PC-3 (cell line): ENCODE measurements around the gene PAMR1. TPM values are rescaled to one million over a fixed set of nuclear protein-coding genes. Genes with fewer than 3 reads are reported as not detected.

ENCODE experiments used
- ATAC-seq: fragments of 200-7000 bp; cut with Tn5 transposase; 2 replicates; pipeline ENCODE4 v1.9.1; 2020; ENCODE audit warnings: mild to moderate bottlenecking, moderate library complexity
- BruUV-seq: library from RNA; stranded (reverse); fragments of 400-500 nt; replicated peaks from 2 replicates; lab custom pipeline; 2021; lab: Mats Ljungman, UMichigan
- CTCF ChIA-PET: fragments of 300-600 bp; sonication (Branson Sonifier 250); formaldehyde crosslinking; loops from one replicate; lab custom pipeline; 2022; ENCODE audit warnings: antibody characterized with exemption; lab: Charles Lee
- POLR2A ChIA-PET: fragments of 300-600 bp; sonication (Branson Sonifier 250); formaldehyde crosslinking; loops from one replicate; lab custom pipeline; 2022; ENCODE audit warnings: antibody characterized with exemption; ENCODE audit not compliant: unreplicated experiment; lab: Charles Lee
- DNase-seq: peaks from one replicate; pipeline ENCODE4 v3.0.0-alpha.2; 2015
- H2AFZ ChIP-seq: fragments of 300-600 bp; sonication (generic); 2 replicates; pipeline ENCODE4 v1.6.0; 2016; ENCODE audit warnings: antibody characterized with exemption, low read length
- H3F3A ChIP-seq: fragments of 300-600 bp; sonication (generic); one replicate; pipeline ENCODE4 v1.6.0; 2017; ENCODE audit warnings: antibody characterized with exemption, low read length, control low read depth, mild to moderate bottlenecking; ENCODE audit not compliant: unreplicated experiment
- H3K27ac ChIP-seq: fragments of 300-600 bp; sonication (generic); 2 replicates; pipeline ENCODE4 v1.5.1; 2016; ENCODE audit warnings: mild to moderate bottlenecking, low read length
- H3K27me3 ChIP-seq: fragments of 300-600 bp; sonication (generic); 2 replicates; pipeline ENCODE4 v1.6.1; 2016; ENCODE audit warnings: low read length, mixed read lengths
- H3K36me3 ChIP-seq: fragments of 300-600 bp; sonication (generic); 2 replicates; pipeline ENCODE4 v1.6.1; 2016; ENCODE audit warnings: low read depth, mixed run types, low read length, mixed read lengths
- H3K4me1 ChIP-seq: fragments of 300-600 bp; sonication (generic); 2 replicates; pipeline ENCODE4 v1.5.1; 2016; ENCODE audit warnings: low read length; ENCODE audit not compliant: insufficient read depth
- H3K4me2 ChIP-seq: fragments of 300-600 bp; sonication (generic); 2 replicates; pipeline ENCODE4 v1.6.0; 2016; ENCODE audit warnings: low read length
- H3K4me3 ChIP-seq: fragments of 300-600 bp; sonication (generic); 2 replicates; pipeline ENCODE4 v1.5.1; 2016; ENCODE audit warnings: mild to moderate bottlenecking, low read length, mixed read lengths
- H3K79me2 ChIP-seq: fragments of 300-600 bp; sonication (generic); 2 replicates; pipeline ENCODE4 v1.6.1; 2017; ENCODE audit warnings: low read length, mixed read lengths
- H3K9ac ChIP-seq: fragments of 300-600 bp; sonication (generic); 2 replicates; pipeline ENCODE4 v1.6.0; 2016; ENCODE audit warnings: mild to moderate bottlenecking, low read length
- H3K9me2 ChIP-seq: fragments of 300-600 bp; sonication (generic); replicated peaks from 2 replicates; pipeline ENCODE4 v1.6.1; 2016; ENCODE audit warnings: mixed run types, low read length, mixed read lengths
- H3K9me3 ChIP-seq: fragments of 300-600 bp; sonication (generic); 2 replicates; pipeline ENCODE4 v1.6.1; 2016; ENCODE audit warnings: low read length, mixed read lengths
- H4K20me1 ChIP-seq: fragments of 300-600 bp; sonication (generic); 2 replicates; pipeline ENCODE4 v1.6.1; 2016; ENCODE audit warnings: low read length, mixed read lengths
- CTCF ChIP-seq: fragments of 300-600 bp; sonication (generic); conservative IDR thresholded peaks from 2 replicates; pipeline ENCODE4 v1.5.1; 2017; ENCODE audit warnings: antibody characterized with exemption, low read depth, mild to moderate bottlenecking, low read length
- EZH2 ChIP-seq: fragments of 300-600 bp; sonication (generic); IDR thresholded peaks from one replicate; pipeline ENCODE4 v1.6.1; 2017; ENCODE audit warnings: antibody characterized with exemption, mild to moderate bottlenecking, low read length; ENCODE audit not compliant: unreplicated experiment
- EZH2phosphoT487 ChIP-seq: fragments of 300-600 bp; sonication (generic); IDR thresholded peaks from 2 replicates; pipeline ENCODE4 v1.6.1; 2018; ENCODE audit warnings: mild to moderate bottlenecking, antibody characterized with exemption, low read length, borderline replicate concordance
- intact Hi-C: fragments of 100-400 bp; cut with micrococcal nuclease; formaldehyde crosslinking; loops from 2 replicates; pipeline ENCODE4 v1.9.0; 2023
- total RNA-seq: library from RNA; depleted of rRNA; stranded (reverse); fragments of >200 nt; gene quantifications from 2 replicates; pipeline ENCODE4 v1.2.3, GENCODE V29; 2014

The PAMR1 gene
- total RNA-seq, 1 experiment from 2014 or later: not detected

- intact Hi-C loops: no loop called here
- Histone ChIP-seq H3F3A (no peaks in the 10 kb centered on the region), H3K4me3 (no peak overlapping the region), H3K9me3 (no peaks in the 10 kb centered on the region), H2AFZ (0 out of 2 replicates have a peak overlapping the region, but pooled peaks have one; percentile 6), H3K27ac (peak overlapping the region; percentile 28), H3K4me1 (peaks cover 21% of the 10 kb centered on the region), H3K79me2 (no peaks in the 10 kb centered on the region), H3K9ac (no peak overlapping the region), H3K36me3 (no peaks in the 10 kb centered on the region), H4K20me1 (no peaks in the 10 kb centered on the region), H3K4me2 (peak overlapping the region; percentile 48), H3K27me3 (no peaks in the 10 kb centered on the region), H3K9me2 (no peaks in the 10 kb centered on the region)
- TF ChIP-seq CTCF (no peak), EZH2 (no peak), EZH2phosphoT487 (no peak)
- ATAC-seq (peak; percentile 99), DNase-seq (peak; percentile 91)
- no TSS peak for BruUV-seq
- CTCF ChIA-PET: interaction anchor here (0.5 kb wide), 1 partner anchor 42 kb away, joined by 7 read pairs; no protein-coding TSS in a partner anchor
- POLR2A ChIA-PET: interaction anchor here (0.5 kb wide), 1 partner anchor 91 kb away, joined by 4 read pairs; no protein-coding TSS in a partner anchor
Measured at GRCh38 chr11:35529971-35530495, 4.6 kb upstream of the PAMR1 start.

- DNase-seq: no peak
- Histone ChIP-seq H3K27me3 (no peaks in the 10 kb centered on the region), H3K9me3 (no peaks in the 10 kb centered on the region), H3K36me3 (no peaks in the 10 kb centered on the region), H3F3A (no peaks in the 10 kb centered on the region), H3K4me3 (no peak overlapping the region), H3K79me2 (no peaks in the 10 kb centered on the region), H3K4me1 (peaks cover 27% of the 10 kb centered on the region), H3K4me2 (no peak overlapping the region), H3K27ac (no peak overlapping the region), H3K9me2 (no peaks in the 10 kb centered on the region), H3K9ac (no peak overlapping the region), H4K20me1 (no peaks in the 10 kb centered on the region), H2AFZ (no peak overlapping the region)
- no peak for ATAC-seq
- BruUV-seq: no TSS peak
- ChIA-PET POLR2A (no interaction called here), CTCF (no interaction called here)
- intact Hi-C loops: no loop called here
- TF ChIP-seq EZH2: no peak
- TF ChIP-seq CTCF: no peak
- TF ChIP-seq EZH2phosphoT487: no peak
Measured at GRCh38 chr11:35526370-35526792, 965 bp upstream of the PAMR1 start.

- H3K9ac ChIP-seq: no peak overlapping the region
- BruUV-seq: no TSS peak
- H3K27ac ChIP-seq: no peak overlapping the region
- no peaks in the 10 kb centered on the region for H3K9me2 ChIP-seq
- H3K27me3 ChIP-seq: no peaks in the 10 kb centered on the region
- H3K4me2 ChIP-seq: peak overlapping the region; percentile 31; the same call in 1 of the 2 replicates
- ChIA-PET POLR2A (no interaction called here), CTCF (no interaction called here)
- H3F3A ChIP-seq: no peaks in the 10 kb centered on the region
- DNase-seq (peak; percentile 44), ATAC-seq (peak; percentile 87)
- H3K4me3 ChIP-seq: no peak overlapping the region
- no peaks in the 10 kb centered on the region for H3K36me3 ChIP-seq
- peaks cover 13% of the 10 kb centered on the region for H3K4me1 ChIP-seq
- no peak for TF ChIP-seq CTCF
- no peak for TF ChIP-seq EZH2phosphoT487
- no peak for TF ChIP-seq EZH2
- no peaks in the 10 kb centered on the region for H3K9me3 ChIP-seq
- no peaks in the 10 kb centered on the region for H3K79me2 ChIP-seq
- no peaks in the 10 kb centered on the region for H4K20me1 ChIP-seq
- H2AFZ ChIP-seq: 0 out of 2 replicates have a peak overlapping the region, but pooled peaks have one; percentile 28
- intact Hi-C loops: no loop called here
Measured at GRCh38 chr11:35524780-35525179, 636 bp downstream of the PAMR1 start.
